Osteocyte (in vitro differentiated cells): ENCODE measurements around the gene RIN3. TPM values are rescaled to one million over a fixed set of nuclear protein-coding genes. Genes with fewer than 3 reads are reported as not detected.
"Not testable (repeated sequence)": the region's sequence is repeated elsewhere in the genome, so short reads cannot be mapped to it uniquely, and the experiment has no call there.

Experiments used
- DNase-seq: peaks from one replicate; pipeline ENCODE4 v3.0.0; 2021; ENCODE audit warnings: mixed read lengths; ENCODE audit not compliant: unreplicated experiment; ENCODE audit errors: extremely low spot score
- H3K27ac Mint-ChIP-seq: one replicate; pipeline ENCODE4 v1.8.0; 2021; ENCODE audit warnings: mild to moderate bottlenecking, mixed read lengths; ENCODE audit not compliant: unreplicated experiment
- H3K27me3 Mint-ChIP-seq: one replicate; pipeline ENCODE4 v1.8.0; 2021; ENCODE audit warnings: mixed read lengths; ENCODE audit not compliant: unreplicated experiment
- H3K36me3 Mint-ChIP-seq: one replicate; pipeline ENCODE4 v1.8.0; 2021; ENCODE audit warnings: mixed read lengths; ENCODE audit not compliant: unreplicated experiment
- H3K4me1 Mint-ChIP-seq: one replicate; pipeline ENCODE4 v1.8.0; 2021; ENCODE audit warnings: mixed read lengths; ENCODE audit not compliant: unreplicated experiment
- H3K4me3 Mint-ChIP-seq: one replicate; pipeline ENCODE4 v1.8.0; 2021; ENCODE audit warnings: mild to moderate bottlenecking, moderate library complexity, mixed read lengths; ENCODE audit not compliant: unreplicated experiment
- H3K9me3 Mint-ChIP-seq: one replicate; pipeline ENCODE4 v1.8.0; 2021; ENCODE audit warnings: mixed read lengths; ENCODE audit not compliant: unreplicated experiment
- total RNA-seq: library from RNA; stranded (reverse); gene quantifications from 2 replicates; pipeline ENCODE4 v1.2.1, GENCODE V29; 2021
- TF ChIP-seq, protein P1 (sequence below): fragments of 200-600 bp; sonication (generic); IDR thresholded peaks from 2 replicates; pipeline ENCODE4 v1.5.0; 2021; ENCODE audit warnings: antibody characterized with exemption, mild to moderate bottlenecking, moderate library complexity

The RIN3 gene
- total RNA-seq, 1 donor from 2014 or later, result 26.7 TPM

DNA sequence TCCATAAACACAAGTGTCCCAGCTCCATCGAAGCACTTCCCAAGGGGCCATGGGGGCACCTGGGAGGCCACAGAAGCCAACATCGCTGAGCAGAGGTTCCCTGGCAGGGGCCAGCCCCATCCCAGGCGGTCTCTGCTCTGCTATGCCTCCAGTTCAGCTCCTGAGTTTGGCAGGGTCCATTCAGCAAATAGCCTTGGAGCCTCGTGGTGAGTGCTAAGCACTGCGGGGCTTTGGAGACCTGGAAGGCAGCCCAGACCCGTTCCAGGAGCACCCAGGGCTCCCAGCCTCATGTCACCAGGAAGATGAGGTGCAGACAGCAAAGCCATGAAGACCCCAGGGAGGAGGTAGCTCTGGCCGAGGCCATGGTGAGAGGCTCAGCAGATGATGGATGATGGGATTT is 125.3 kb downstream of the RIN3 start:
- Mint-ChIP-seq H3K4me1 (peaks cover 11% of the 10 kb centered on the region), H3K4me3 (no peak overlapping the region), H3K9me3 (no peaks in the 10 kb centered on the region), H3K36me3 (peaks cover 4% of the 10 kb centered on the region), H3K27me3 (no peaks in the 10 kb centered on the region), H3K27ac (no peak overlapping the region)
- no peak for DNase-seq
- TF ChIP-seq, protein P1, sequence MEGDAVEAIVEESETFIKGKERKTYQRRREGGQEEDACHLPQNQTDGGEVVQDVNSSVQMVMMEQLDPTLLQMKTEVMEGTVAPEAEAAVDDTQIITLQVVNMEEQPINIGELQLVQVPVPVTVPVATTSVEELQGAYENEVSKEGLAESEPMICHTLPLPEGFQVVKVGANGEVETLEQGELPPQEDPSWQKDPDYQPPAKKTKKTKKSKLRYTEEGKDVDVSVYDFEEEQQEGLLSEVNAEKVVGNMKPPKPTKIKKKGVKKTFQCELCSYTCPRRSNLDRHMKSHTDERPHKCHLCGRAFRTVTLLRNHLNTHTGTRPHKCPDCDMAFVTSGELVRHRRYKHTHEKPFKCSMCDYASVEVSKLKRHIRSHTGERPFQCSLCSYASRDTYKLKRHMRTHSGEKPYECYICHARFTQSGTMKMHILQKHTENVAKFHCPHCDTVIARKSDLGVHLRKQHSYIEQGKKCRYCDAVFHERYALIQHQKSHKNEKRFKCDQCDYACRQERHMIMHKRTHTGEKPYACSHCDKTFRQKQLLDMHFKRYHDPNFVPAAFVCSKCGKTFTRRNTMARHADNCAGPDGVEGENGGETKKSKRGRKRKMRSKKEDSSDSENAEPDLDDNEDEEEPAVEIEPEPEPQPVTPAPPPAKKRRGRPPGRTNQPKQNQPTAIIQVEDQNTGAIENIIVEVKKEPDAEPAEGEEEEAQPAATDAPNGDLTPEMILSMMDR, result no peak

DNA sequence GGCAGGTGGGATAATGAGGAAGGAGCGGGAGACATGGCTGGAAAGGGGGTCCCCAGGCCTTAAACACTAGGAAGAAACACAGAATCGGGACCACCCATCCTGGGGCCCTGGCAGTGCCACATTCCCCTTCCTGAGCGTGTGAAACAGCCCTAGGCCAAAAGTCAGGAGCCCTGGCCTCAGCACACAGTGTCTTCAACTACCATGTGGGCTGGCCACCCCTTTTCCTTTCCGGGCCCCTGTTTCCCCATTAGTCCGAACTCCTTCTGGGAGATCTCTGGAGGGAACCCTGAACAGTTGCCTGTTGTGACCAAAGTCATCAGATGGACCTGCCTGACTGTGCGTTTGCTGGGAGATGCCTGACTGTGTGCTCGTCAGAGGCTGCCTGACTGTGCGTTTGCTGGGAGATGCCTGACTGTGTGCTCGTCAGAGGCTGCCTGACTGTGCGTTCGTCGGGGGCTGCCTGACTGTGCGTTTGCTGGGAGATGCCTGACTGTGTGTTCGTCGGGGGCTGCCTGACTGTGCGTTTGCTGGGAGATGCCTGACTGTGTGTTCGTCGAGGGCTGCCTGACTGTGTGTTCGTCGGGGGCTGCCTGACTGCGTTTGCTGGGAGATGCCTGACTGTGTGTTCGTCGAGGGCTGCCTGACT is 126.0 kb downstream of the RIN3 start:
- DNase-seq, H3K27me3 Mint-ChIP-seq, H3K27ac Mint-ChIP-seq, H3K4me3 Mint-ChIP-seq, H3K9me3 Mint-ChIP-seq: not testable (repeated sequence)
- peaks cover 11% of the 10 kb centered on the region for H3K36me3 Mint-ChIP-seq
- peaks cover 11% of the 10 kb centered on the region for H3K4me1 Mint-ChIP-seq

DNA sequence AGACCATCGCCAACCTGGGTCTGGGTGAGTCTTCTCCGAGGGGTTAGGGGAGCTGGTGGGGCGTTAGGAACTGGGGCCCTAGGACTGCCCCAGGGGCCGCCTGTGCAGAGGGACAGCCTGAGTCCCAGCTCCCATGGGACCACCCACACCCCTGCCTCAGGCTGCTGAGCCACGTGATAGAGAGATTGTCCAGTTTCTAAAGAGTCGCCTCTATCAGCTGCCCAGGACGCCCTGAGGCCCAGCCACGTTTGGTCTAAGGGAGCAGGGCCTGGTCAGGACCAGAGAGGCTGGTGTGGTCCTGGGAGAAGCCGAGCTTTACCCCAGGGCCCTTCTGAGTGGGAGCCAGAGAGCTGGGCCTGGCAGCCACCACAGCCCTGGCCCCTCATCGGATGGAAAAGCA is 127.7 kb downstream of the RIN3 start:
- Mint-ChIP-seq H3K9me3 (peaks cover 6% of the 10 kb centered on the region), H3K4me3 (no peak overlapping the region), H3K27me3 (no peaks in the 10 kb centered on the region), H3K27ac (no peak overlapping the region), H3K36me3 (peaks cover 20% of the 10 kb centered on the region), H3K4me1 (peaks cover 11% of the 10 kb centered on the region)
- TF ChIP-seq, protein P1, result no peak
- DNase-seq, result no peak

DNA sequence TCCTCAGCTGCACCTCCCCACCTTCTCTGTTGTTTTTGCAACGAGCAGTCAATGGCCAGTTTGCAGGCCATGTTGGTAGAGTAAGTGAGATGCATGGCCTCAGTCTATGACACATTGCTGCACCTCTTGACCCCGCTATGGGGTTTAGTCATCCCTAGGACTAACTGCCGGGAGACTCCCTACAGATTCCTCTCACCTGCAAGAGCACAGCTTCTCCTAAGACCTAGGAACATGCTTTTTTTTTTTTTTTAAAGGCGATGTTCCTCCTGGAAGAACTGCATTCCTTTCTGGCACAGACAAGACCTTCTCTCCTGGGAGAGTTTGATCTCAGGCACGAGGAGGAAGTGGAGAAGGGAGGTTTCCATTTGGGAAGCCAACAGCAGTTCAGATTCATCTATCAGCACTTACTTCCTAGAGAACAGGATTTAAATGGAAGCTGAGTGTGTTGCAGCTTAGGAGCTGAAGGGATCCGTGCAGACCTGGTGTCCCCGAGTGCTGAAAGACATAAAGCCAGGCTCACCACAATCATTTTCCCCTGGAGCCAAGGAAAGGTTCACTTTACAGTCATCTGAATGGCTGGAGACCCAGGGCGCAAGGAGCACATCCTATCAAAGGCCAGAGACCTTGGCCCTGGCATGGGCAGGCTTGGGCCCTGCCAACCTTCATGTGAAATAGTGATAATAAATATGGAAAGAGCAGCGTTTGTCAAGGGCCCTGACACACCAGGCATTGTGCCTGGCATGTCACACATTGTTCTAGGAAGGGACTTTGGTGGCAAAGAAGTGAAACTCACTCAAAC is 130.8 kb downstream of the RIN3 start:
- TF ChIP-seq, protein P1, result no peak
- Mint-ChIP-seq H3K4me1 (peaks cover 9% of the 10 kb centered on the region), H3K27me3 (no peaks in the 10 kb centered on the region), H3K36me3 (peaks cover 20% of the 10 kb centered on the region), H3K4me3 (no peak overlapping the region), H3K9me3 (peaks cover 6% of the 10 kb centered on the region), H3K27ac (no peak overlapping the region)
- DNase-seq, result no peak

DNA sequence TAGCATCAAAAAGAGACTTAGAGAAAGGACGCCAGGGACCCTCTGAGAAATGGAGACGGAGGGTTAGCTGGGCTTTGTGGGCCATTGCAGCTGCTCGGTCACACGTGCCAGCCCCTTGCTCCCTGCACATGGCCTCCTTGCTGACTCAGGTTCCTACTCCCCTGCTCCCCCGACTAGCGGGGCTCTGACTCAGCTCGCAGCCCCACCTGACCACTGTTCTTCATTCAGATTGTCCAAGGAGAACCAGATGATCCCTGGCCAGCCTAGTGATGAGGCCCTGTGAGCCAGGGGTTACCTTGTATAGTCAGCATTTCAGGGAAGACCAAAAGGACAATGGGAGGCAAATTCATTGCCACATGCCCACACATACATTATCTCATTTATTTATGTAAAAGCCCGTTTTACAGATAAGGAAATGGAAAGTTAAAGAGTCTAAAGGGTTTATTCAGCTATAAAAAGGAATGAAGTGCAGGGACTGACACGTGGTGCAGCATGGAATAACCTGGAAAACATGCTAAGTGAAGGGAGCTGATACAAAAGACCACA is 131.5 kb downstream of the RIN3 start:
- no peak overlapping the region for H3K27ac Mint-ChIP-seq
- H3K4me1 Mint-ChIP-seq, result peaks cover 9% of the 10 kb centered on the region
- H3K27me3 Mint-ChIP-seq, result no peaks in the 10 kb centered on the region
- H3K9me3 Mint-ChIP-seq, result peaks cover 6% of the 10 kb centered on the region
- H3K4me3 Mint-ChIP-seq, result no peak overlapping the region
- DNase-seq, result no peak
- peaks cover 20% of the 10 kb centered on the region for H3K36me3 Mint-ChIP-seq
- TF ChIP-seq, protein P1, result no peak
